MM.1S (cell line): ENCODE data around the gene MYL6B.

Experiments used
- DNase-seq: peaks from one replicate; pipeline ENCODE4 v3.0.0-alpha.2; 2015
- H2AFZ ChIP-seq: fragments of 300-600 bp; sonication (generic); 2 replicates; pipeline ENCODE4 v1.6.0; 2016; ENCODE audit warnings: antibody characterized with exemption, low read length
- H3F3A ChIP-seq: fragments of 300-600 bp; sonication (generic); 2 replicates; pipeline ENCODE4 v1.6.1; 2016; ENCODE audit warnings: mild to moderate bottlenecking, antibody characterized with exemption, low read length, moderate library complexity, mixed read lengths; ENCODE audit not compliant: insufficient read depth
- H3K27ac ChIP-seq: fragments of 300-600 bp; sonication (generic); 2 replicates; pipeline ENCODE4 v1.5.1; 2016; ENCODE audit warnings: mild to moderate bottlenecking, low read length
- H3K27me3 ChIP-seq: fragments of 300-600 bp; sonication (generic); replicated peaks from 2 replicates; pipeline ENCODE4 v1.6.0; 2016; ENCODE audit warnings: low read length; ENCODE audit not compliant: insufficient read depth
- H3K36me3 ChIP-seq: fragments of 300-600 bp; sonication (generic); replicated peaks from 2 replicates; pipeline ENCODE4 v1.6.1; 2016; ENCODE audit warnings: mild to moderate bottlenecking, low read length, mixed read lengths; ENCODE audit not compliant: insufficient read depth
- H3K4me1 ChIP-seq: fragments of 300-600 bp; sonication (generic); 2 replicates; pipeline ENCODE4 v1.6.1; 2016; ENCODE audit warnings: low read length, mixed read lengths
- H3K4me2 ChIP-seq: fragments of 300-600 bp; sonication (generic); 2 replicates; pipeline ENCODE4 v1.6.0; 2016; ENCODE audit warnings: low read depth, low read length
- H3K4me3 ChIP-seq: fragments of 300-600 bp; sonication (generic); 2 replicates; pipeline ENCODE4 v1.5.1; 2016; ENCODE audit warnings: low read length, mixed read lengths
- H3K79me2 ChIP-seq: fragments of 300-600 bp; sonication (generic); 2 replicates; pipeline ENCODE4 v1.6.1; 2016; ENCODE audit warnings: mixed run types, low read length, mixed read lengths
- H3K9ac ChIP-seq: fragments of 300-600 bp; sonication (generic); 2 replicates; pipeline ENCODE4 v1.6.1; 2016; ENCODE audit warnings: low read length, mixed read lengths
- H3K9me2 ChIP-seq: fragments of 300-600 bp; sonication (generic); replicated peaks from 2 replicates; pipeline ENCODE4 v1.6.1; 2016; ENCODE audit warnings: mild to moderate bottlenecking, low read length, mixed read lengths; ENCODE audit not compliant: insufficient read depth
- H3K9me3 ChIP-seq: fragments of 300-600 bp; sonication (generic); replicated peaks from 2 replicates; pipeline ENCODE4 v1.6.1; 2016; ENCODE audit warnings: mild to moderate bottlenecking, low read length, mixed read lengths; ENCODE audit not compliant: insufficient read depth
- H4K20me1 ChIP-seq: fragments of 300-600 bp; sonication (generic); 2 replicates; pipeline ENCODE4 v1.6.1; 2016; ENCODE audit warnings: mild to moderate bottlenecking, low read length, moderate library complexity, mixed read lengths; ENCODE audit not compliant: insufficient read depth
- EZH2 ChIP-seq: fragments of 300-600 bp; sonication (generic); optimal IDR thresholded peaks from 2 replicates; pipeline ENCODE3; 2017; ENCODE audit warnings: low read depth, mild to moderate bottlenecking, antibody characterized with exemption, low read length, mixed read lengths
- EZH2phosphoT487 ChIP-seq: fragments of 300-600 bp; sonication (generic); IDR thresholded peaks from 2 replicates; pipeline ENCODE4 v1.6.1; 2018; ENCODE audit warnings: antibody characterized with exemption, low read length
- TF ChIP-seq, protein P1 (sequence below): fragments of 300-600 bp; sonication (generic); IDR thresholded peaks from 2 replicates; pipeline ENCODE4 v1.5.1; 2016; ENCODE audit warnings: antibody characterized with exemption, low read length, mixed read lengths

MYL6B gene

DNA sequence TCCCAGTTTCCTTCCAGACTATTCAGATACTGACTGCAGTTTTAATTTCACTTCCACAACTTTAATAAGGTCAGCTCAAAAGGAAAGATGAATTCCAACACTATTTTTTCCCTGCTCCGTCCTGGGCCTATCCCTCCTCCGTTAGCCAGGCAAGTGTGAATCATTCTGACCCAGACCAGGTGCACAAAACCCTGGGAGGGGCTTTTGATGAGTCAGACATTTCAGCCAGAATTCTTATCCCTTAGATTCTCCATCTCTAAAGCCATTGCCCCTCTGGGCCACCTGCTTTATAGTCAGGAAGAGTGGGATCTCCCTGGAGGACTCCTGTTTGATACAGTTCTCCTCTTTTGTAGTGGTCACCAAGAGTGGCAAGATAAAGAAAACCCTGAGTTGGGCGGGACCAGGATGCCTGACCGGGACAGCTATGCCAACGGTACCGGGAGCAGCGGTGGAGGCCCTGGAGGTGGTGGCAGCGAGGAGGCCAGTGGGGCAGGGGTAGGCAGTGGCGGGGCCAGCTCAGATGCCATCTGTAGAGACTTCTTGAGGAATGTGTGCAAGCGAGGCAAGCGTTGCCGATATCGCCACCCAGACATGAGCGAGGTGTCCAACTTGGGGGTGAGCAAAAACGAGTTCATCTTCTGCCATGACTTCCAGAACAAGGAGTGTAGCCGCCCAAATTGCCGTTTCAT, 32.1 kb upstream of the MYL6B start:
- Histone ChIP-seq H3K36me3 (no peaks in the 10 kb centered on the region), H3K4me2 (no peak overlapping the region), H3K9ac (peak overlapping the region; percentile 90; the same call in 1 of the 2 replicates), H2AFZ (no peak overlapping the region), H3F3A (peaks cover 31% of the 10 kb centered on the region), H3K4me1 (peaks cover 12% of the 10 kb centered on the region), H3K27me3 (no peaks in the 10 kb centered on the region), H3K27ac (no peak overlapping the region), H3K4me3 (no peak overlapping the region), H3K9me2 (no peaks in the 10 kb centered on the region), H3K79me2 (peaks cover 32% of the 10 kb centered on the region), H4K20me1 (no peaks in the 10 kb centered on the region), H3K9me3 (no peaks in the 10 kb centered on the region)
- TF ChIP-seq, protein P1, sequence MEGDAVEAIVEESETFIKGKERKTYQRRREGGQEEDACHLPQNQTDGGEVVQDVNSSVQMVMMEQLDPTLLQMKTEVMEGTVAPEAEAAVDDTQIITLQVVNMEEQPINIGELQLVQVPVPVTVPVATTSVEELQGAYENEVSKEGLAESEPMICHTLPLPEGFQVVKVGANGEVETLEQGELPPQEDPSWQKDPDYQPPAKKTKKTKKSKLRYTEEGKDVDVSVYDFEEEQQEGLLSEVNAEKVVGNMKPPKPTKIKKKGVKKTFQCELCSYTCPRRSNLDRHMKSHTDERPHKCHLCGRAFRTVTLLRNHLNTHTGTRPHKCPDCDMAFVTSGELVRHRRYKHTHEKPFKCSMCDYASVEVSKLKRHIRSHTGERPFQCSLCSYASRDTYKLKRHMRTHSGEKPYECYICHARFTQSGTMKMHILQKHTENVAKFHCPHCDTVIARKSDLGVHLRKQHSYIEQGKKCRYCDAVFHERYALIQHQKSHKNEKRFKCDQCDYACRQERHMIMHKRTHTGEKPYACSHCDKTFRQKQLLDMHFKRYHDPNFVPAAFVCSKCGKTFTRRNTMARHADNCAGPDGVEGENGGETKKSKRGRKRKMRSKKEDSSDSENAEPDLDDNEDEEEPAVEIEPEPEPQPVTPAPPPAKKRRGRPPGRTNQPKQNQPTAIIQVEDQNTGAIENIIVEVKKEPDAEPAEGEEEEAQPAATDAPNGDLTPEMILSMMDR = no peak
- TF ChIP-seq EZH2phosphoT487 (no peak), EZH2 (no peak)
- no peak for DNase-seq

DNA sequence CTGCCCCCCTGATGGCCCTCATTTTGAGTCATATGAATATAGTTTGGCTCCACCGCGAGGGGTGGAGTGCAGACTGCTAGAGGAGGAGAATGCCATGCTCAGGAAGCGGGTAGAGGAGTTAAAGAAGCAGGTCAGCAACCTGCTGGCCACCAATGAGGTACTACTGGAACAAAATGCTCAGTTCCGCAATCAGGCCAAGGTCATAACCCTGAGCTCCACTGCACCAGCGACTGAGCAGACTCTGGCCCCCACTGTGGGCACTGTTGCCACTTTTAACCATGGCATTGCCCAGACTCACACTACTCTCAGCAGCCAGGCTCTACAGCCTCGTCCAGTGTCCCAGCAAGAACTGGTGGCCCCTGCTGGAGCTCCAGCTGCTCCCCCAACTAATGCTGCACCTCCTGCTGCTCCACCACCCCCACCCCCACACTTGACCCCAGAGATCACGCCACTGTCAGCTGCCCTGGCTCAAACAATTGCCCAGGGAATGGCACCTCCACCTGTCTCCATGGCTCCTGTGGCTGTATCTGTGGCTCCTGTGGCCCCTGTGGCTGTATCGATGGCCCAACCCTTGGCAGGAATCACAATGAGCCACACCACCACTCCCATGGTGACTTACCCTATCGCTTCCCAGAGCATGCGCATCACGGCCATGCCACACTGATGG, 31.1 kb upstream of the MYL6B start:
- Histone ChIP-seq H3K79me2 (peaks cover 32% of the 10 kb centered on the region), H2AFZ (no peak overlapping the region), H4K20me1 (no peaks in the 10 kb centered on the region), H3K9me3 (no peaks in the 10 kb centered on the region), H3K9me2 (no peaks in the 10 kb centered on the region), H3K4me2 (no peak overlapping the region), H3K27ac (no peak overlapping the region), H3K36me3 (no peaks in the 10 kb centered on the region), H3K4me3 (no peak overlapping the region), H3K9ac (no peak overlapping the region), H3F3A (peaks cover 27% of the 10 kb centered on the region), H3K4me1 (peaks cover 13% of the 10 kb centered on the region), H3K27me3 (no peaks in the 10 kb centered on the region)
- TF ChIP-seq, protein P1 = no peak
- no peak for TF ChIP-seq EZH2
- TF ChIP-seq EZH2phosphoT487 = no peak
- no peak for DNase-seq

DNA sequence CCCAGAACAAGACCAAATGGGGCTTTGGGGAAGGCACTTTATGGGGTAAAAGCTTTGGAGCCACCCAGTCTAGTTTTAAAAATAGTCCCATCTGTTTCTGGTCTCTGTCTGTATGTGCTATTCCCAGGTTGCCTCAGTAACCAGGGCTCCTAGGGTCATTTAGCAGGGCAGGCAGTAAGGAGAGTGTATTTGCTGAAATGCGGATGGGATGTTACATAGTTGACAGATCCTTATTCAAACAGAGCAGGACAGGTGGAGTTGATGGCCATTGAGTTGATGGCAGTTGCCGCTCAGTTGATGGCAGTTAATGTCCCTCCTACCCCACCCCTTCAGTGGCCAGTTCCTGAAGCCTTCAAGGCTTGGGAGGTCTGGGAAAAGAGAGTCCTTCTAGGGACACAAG, 29.8 kb upstream of the MYL6B start:
- Histone ChIP-seq H3K36me3 (no peaks in the 10 kb centered on the region), H4K20me1 (no peaks in the 10 kb centered on the region), H3F3A (peaks cover 28% of the 10 kb centered on the region), H3K9ac (no peak overlapping the region), H3K9me3 (no peaks in the 10 kb centered on the region), H3K4me3 (no peak overlapping the region), H3K4me1 (peaks cover 25% of the 10 kb centered on the region), H2AFZ (no peak overlapping the region), H3K27ac (no peak overlapping the region), H3K27me3 (no peaks in the 10 kb centered on the region), H3K79me2 (peaks cover 28% of the 10 kb centered on the region), H3K9me2 (no peaks in the 10 kb centered on the region), H3K4me2 (no peak overlapping the region)
- DNase-seq = no peak
- TF ChIP-seq EZH2phosphoT487 (no peak), EZH2 (no peak)
- TF ChIP-seq, protein P1 = no peak
